Measurements from ENCODE around the gene RAPGEF6. TPM values are rescaled to one million over a fixed set of nuclear protein-coding genes. Genes with fewer than 3 reads are reported as not detected.

The RAPGEF6 gene
- total and polyA plus RNA-seq, 9 of the 15 experiments (the other 6 are each of a cell fraction or from before 2014, with no cell fraction given), result 2.7 to 23.4 (median 12.7) TPM

GRCh38 chr5:131630208-131630962 is 4.6 kb downstream of the RAPGEF6 start (continued):
- TF ChIP-seq PURB (CRISPR knock-in tag; IDR thresholded peaks at IDR 0.05; ENCODE audit: low read depth) (no peak), CEBPB (tag; IDR thresholded peaks at IDR 0.05) (no peak), ZNF212 (CRISPR knock-in tag; IDR thresholded peaks at IDR 0.05) (no peak), HDAC3 (IDR thresholded peaks at IDR 0.05; ENCODE audit: borderline replicate concordance, partially characterized antibody) (peak; percentile 16), KLF6 (CRISPR knock-in tag; IDR thresholded peaks at IDR 0.05; ENCODE audit: borderline replicate concordance) (no peak), TSHZ1 (CRISPR knock-in tag; IDR thresholded peaks at IDR 0.05) (no peak), SNRNP70 (optimal IDR thresholded peaks at IDR 0.05; ENCODE audit: low read depth, low read length) (no peak), ZBTB8A (IDR thresholded peaks at IDR 0.05; ENCODE audit: partially characterized antibody) (no peak), ILF3 (IDR thresholded peaks at IDR 0.05; ENCODE audit: borderline replicate concordance) (no peak), ZFP91 (CRISPR knock-in tag; IDR thresholded peaks at IDR 0.05) (no peak), HNRNPK (IDR thresholded peaks at IDR 0.05; ENCODE audit: low read depth, low read length, poor library complexity, severe bottlenecking) (no peak), ZNF280A (IDR thresholded peaks at IDR 0.05; ENCODE audit: low read depth, partially characterized antibody) (no peak), ZNF398 (CRISPR knock-in tag; IDR thresholded peaks at IDR 0.05) (no peak), E2F1 (CRISPR knock-in tag; IDR thresholded peaks at IDR 0.05) (no peak), ID3 (CRISPR knock-in tag; IDR thresholded peaks at IDR 0.05) (no peak), ID3 (tag; IDR thresholded peaks at IDR 0.05) (no peak)

Measured in K562 (cell line).